Nephron progenitor cell (in vitro differentiated cells): ENCODE results near the gene ZNF462.
A peak's percentile ranks its signal among the peaks of the same experiment; 100 is the strongest.
"Not testable (repeated sequence)": the region's sequence is repeated elsewhere in the genome, so short reads cannot be mapped to it uniquely, and the experiment has no call there.

Experiments
- DNase-seq: peaks from one replicate; pipeline ENCODE4 v3.0.0; 2021
- H3K27ac Mint-ChIP-seq: 2 replicates; pipeline ENCODE4 v1.8.0; 2021; ENCODE audit warnings: mild to moderate bottlenecking, moderate library complexity, mixed read lengths
- H3K27me3 Mint-ChIP-seq: 2 replicates; pipeline ENCODE4 v1.8.0; 2021; ENCODE audit warnings: mild to moderate bottlenecking, low read depth, mixed read lengths; ENCODE audit not compliant: poor library complexity
- H3K36me3 Mint-ChIP-seq: 2 replicates; pipeline ENCODE4 v1.8.0; 2021; ENCODE audit warnings: low read depth, mixed read lengths
- H3K4me1 Mint-ChIP-seq: 2 replicates; pipeline ENCODE4 v1.8.0; 2021; ENCODE audit warnings: mixed read lengths
- H3K4me3 Mint-ChIP-seq: 2 replicates; pipeline ENCODE4 v1.8.0; 2021; ENCODE audit warnings: mild to moderate bottlenecking, moderate library complexity, mixed read lengths
- H3K9me3 Mint-ChIP-seq: 2 replicates; pipeline ENCODE4 v1.8.0; 2021; ENCODE audit warnings: mild to moderate bottlenecking, moderate library complexity, mixed read lengths
- CTCF ChIP-seq: fragments of 200-600 bp; sonication (generic); IDR thresholded peaks from 2 replicates; pipeline ENCODE4 v1.5.0; 2021; ENCODE audit warnings: antibody characterized with exemption

Gene ZNF462

DNA sequence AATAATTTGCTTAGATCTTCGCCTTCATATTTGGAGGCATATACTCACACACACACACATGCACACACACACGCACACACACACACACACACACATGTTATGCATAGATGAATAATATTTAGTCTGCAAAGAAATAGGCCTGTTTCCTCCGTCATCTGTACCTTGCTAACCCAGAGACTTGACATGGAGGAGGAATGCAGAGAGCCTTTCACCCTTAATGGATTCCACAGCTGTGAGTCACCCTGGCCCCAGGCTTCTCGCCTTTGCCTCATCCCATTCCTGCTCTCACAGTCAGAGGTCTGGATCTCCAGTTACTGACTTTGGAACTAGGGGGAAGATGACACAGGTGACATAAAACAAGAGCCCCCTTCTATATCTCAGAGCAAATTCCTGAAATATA lies 29.7 kb downstream of the ZNF462 start:
- Mint-ChIP-seq H3K36me3 (peaks cover 75% of the 10 kb centered on the region), H3K9me3 (peaks cover 1% of the 10 kb centered on the region), H3K4me1 (peaks cover 84% of the 10 kb centered on the region), H3K4me3 (peak overlapping the region; percentile 59), H3K27me3 (no peaks in the 10 kb centered on the region), H3K27ac (peak overlapping the region; percentile 99)
- peak; percentile 25 for DNase-seq
- no peak for TF ChIP-seq CTCF

- no peak for TF ChIP-seq CTCF
- Mint-ChIP-seq H3K4me1 (peaks cover 81% of the 10 kb centered on the region), H3K27ac (peak overlapping the region; percentile 99)
Measured at GRCh38 chr9:106893088-106893487, 30.1 kb downstream of the ZNF462 start.

GRCh38 chr9:106896695-106897094 lies 33.7 kb downstream of the ZNF462 start:
- H3K4me3 Mint-ChIP-seq, result no peak overlapping the region
- H3K9me3 Mint-ChIP-seq, result peaks cover 36% of the 10 kb centered on the region
- peaks cover 45% of the 10 kb centered on the region for H3K4me1 Mint-ChIP-seq
- H3K27ac Mint-ChIP-seq, result no peak overlapping the region
- peaks cover 92% of the 10 kb centered on the region for H3K36me3 Mint-ChIP-seq
- peaks cover 4% of the 10 kb centered on the region for H3K27me3 Mint-ChIP-seq
- no peak for DNase-seq
- TF ChIP-seq CTCF, result no peak

More at GRCh38 chr9:106893088-106893487, 30.1 kb downstream of the ZNF462 start:
- Mint-ChIP-seq H3K4me3 (no peak overlapping the region), H3K36me3 (peaks cover 77% of the 10 kb centered on the region), H3K9me3 (peaks cover under 1% of the 10 kb centered on the region), H3K27me3 (no peaks in the 10 kb centered on the region)
- DNase-seq, result no peak

- H3K4me1 Mint-ChIP-seq, result peaks cover 39% of the 10 kb centered on the region
- no peak overlapping the region for H3K27ac Mint-ChIP-seq
- no peak overlapping the region for H3K4me3 Mint-ChIP-seq
- TF ChIP-seq CTCF, result no peak
- peaks cover 94% of the 10 kb centered on the region for H3K36me3 Mint-ChIP-seq
- H3K27me3 Mint-ChIP-seq, result peaks cover 4% of the 10 kb centered on the region
- DNase-seq, result no peak
- H3K9me3 Mint-ChIP-seq, result peaks cover 42% of the 10 kb centered on the region
Measured at GRCh38 chr9:106897236-106897635, 34.3 kb downstream of the ZNF462 start.

- Mint-ChIP-seq H3K27ac (no peak overlapping the region), H3K9me3 (peaks cover 47% of the 10 kb centered on the region), H3K4me3 (no peak overlapping the region), H3K27me3 (peaks cover 4% of the 10 kb centered on the region), H3K4me1 (peaks cover 34% of the 10 kb centered on the region), H3K36me3 (peaks cover 94% of the 10 kb centered on the region)
- no peak for DNase-seq
- TF ChIP-seq CTCF, result no peak
Measured at GRCh38 chr9:106897751-106898150, 34.8 kb downstream of the ZNF462 start.

DNA sequence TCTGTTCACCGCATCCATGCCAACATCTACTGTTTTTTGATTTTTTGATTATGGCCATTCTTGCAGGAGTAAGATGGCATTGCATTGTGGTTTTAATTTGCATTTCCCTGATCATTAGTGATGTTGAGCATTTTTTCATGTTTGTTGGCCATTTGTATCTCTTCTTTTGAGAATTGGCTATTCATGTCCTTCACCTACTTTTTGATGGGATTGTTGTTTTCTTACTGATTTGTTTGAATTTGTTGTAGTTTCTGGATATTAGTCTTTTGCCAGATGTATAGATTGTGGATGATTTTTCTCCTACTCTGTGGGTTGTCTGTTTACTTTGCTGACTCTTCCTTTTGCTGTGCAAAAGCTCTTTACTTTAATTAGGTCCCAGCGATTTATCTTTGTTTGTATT lies 37.6 kb downstream of the ZNF462 start:
- not testable (repeated sequence) for H3K4me3 Mint-ChIP-seq, H3K27ac Mint-ChIP-seq, H3K27me3 Mint-ChIP-seq, DNase-seq
- peaks cover 75% of the 10 kb centered on the region for H3K9me3 Mint-ChIP-seq
- H3K4me1 Mint-ChIP-seq, result peaks cover 13% of the 10 kb centered on the region
- H3K36me3 Mint-ChIP-seq, result peaks cover 100% of the 10 kb centered on the region
